Right lobe of liver (tissue), 4 donors: Measurements from ENCODE around the gene ATF3.

Experiments
- POLR2A ChIP-seq: fragments of 450-650 bp; IDR thresholded peaks from one replicate; pipeline ENCODE4 v1.6.1; 2017; ENCODE audit warnings: antibody characterized with exemption, mild to moderate bottlenecking
- TF ChIP-seq, protein P1 (sequence below), 4 donors: fragments of 200-600 bp in 3 of 4; fragments of 450-650 bp in 1 of 4; IDR thresholded peaks; one replicate each; pipeline versions ENCODE4 v1.5.1 to v1.8.0; 2016 to 2022; ENCODE audit warnings: antibody characterized with exemption in 4 of 4, mild to moderate bottlenecking in 2 of 4
- donor health status: DM: no; HTN: no; CAD: no.
- donor health status: DM: no; HTN: no; CAD: no.
- donor health status: DM: no; HTN: yes; CAD: no.

DNA sequence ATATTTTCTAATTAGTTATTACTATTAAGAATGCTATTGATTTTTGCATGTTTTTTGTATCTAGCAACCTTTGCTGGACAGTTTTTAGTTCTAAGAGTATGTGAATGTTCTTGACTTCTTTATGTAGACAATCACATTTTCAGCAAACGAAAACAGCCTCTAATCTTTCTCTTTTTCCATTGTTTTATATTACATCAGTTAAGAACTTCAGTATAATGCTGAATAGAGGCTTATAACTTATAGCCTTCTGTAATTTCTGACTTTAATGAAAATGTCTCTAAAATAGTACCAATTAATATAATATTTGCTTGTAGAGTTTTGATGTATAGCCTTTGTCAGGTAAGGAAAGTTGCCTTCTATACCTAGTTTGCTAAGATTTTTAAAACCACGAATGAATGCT, 33.2 kb upstream of the ATF3 start:
- TF ChIP-seq POLR2A, result no peak
- TF ChIP-seq, protein P1, sequence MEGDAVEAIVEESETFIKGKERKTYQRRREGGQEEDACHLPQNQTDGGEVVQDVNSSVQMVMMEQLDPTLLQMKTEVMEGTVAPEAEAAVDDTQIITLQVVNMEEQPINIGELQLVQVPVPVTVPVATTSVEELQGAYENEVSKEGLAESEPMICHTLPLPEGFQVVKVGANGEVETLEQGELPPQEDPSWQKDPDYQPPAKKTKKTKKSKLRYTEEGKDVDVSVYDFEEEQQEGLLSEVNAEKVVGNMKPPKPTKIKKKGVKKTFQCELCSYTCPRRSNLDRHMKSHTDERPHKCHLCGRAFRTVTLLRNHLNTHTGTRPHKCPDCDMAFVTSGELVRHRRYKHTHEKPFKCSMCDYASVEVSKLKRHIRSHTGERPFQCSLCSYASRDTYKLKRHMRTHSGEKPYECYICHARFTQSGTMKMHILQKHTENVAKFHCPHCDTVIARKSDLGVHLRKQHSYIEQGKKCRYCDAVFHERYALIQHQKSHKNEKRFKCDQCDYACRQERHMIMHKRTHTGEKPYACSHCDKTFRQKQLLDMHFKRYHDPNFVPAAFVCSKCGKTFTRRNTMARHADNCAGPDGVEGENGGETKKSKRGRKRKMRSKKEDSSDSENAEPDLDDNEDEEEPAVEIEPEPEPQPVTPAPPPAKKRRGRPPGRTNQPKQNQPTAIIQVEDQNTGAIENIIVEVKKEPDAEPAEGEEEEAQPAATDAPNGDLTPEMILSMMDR (IDR thresholded peaks at IDR 0.05), result no peak
